Measurements from ENCODE around the gene SARDH.

SARDH gene

GRCh38 chr9:133731876-133732638 lies 6.1 kb downstream of the SARDH start:
- peak; percentile 90 for DNase-seq

- DNase-seq: no peak
Observed at GRCh38 chr9:133730994-133731715, 7.0 kb downstream of the SARDH start.

- no peak for DNase-seq
Observed at GRCh38 chr9:133729617-133730281, 8.4 kb downstream of the SARDH start.

- DNase-seq: no peak
Observed at GRCh38 chr9:133728856-133729616, 9.1 kb downstream of the SARDH start.

- DNase-seq: no peak
Observed at GRCh38 chr9:133727876-133728441, 10.2 kb downstream of the SARDH start.

- no peak for DNase-seq
Observed at GRCh38 chr9:133727277-133727875, 10.8 kb downstream of the SARDH start.

GRCh38 chr9:133726401-133727276 lies 11.5 kb downstream of the SARDH start:
- DNase-seq: peak; percentile 44

GRCh38 chr9:133725886-133726285 lies 12.3 kb downstream of the SARDH start:
- no peak for DNase-seq

GRCh38 chr9:133718563-133719315 lies 19.4 kb downstream of the SARDH start:
- DNase-seq: no peak

- no peak for DNase-seq
Observed at GRCh38 chr9:133717113-133718031, 20.8 kb downstream of the SARDH start.

- DNase-seq: no peak
Observed at GRCh38 chr9:133716564-133717112, 21.5 kb downstream of the SARDH start.

- no peak for DNase-seq
Observed at GRCh38 chr9:133715866-133716563, 22.1 kb downstream of the SARDH start.

- no peak for DNase-seq
Observed at GRCh38 chr9:133715295-133715865, 22.8 kb downstream of the SARDH start.

- DNase-seq: no peak
Observed at GRCh38 chr9:133714606-133715294, 23.4 kb downstream of the SARDH start.

GRCh38 chr9:133713960-133714495 lies 24.1 kb downstream of the SARDH start:
- no peak for DNase-seq

GRCh38 chr9:133713150-133713959 lies 24.8 kb downstream of the SARDH start:
- DNase-seq: no peak

All from NCI-H2029 treated with DMSO at 0.1 percent for 48 hours (cell line).